ENCODE data around the gene SAMD11. TPM values are rescaled to one million over a fixed set of nuclear protein-coding genes. Genes with fewer than 3 reads are reported as not detected.

The SAMD11 gene
- total RNA-seq, 2 experiments from 2014 or later: not detected

DNA sequence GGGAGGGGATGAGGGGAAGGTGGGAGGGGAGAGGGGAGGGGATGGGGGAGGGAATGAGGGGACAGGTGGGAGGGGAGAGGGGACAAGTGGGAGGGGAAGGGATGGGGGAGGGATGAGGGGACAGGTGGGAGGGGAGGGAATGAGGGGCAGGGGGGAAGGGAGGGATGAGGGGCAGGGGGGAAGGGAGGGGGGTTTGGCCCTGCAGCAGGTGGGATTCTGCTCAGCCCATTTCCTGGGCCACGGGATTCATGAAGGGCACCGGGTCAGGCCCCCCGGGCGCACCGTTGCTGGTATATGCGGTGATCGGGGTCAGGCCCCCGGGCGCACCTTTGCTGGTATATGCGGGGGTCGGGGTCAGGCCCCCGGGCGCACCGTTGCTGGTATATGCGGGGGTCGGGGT lies 15.1 kb upstream of the SAMD11 start:
- TF ChIP-seq, protein P1, sequence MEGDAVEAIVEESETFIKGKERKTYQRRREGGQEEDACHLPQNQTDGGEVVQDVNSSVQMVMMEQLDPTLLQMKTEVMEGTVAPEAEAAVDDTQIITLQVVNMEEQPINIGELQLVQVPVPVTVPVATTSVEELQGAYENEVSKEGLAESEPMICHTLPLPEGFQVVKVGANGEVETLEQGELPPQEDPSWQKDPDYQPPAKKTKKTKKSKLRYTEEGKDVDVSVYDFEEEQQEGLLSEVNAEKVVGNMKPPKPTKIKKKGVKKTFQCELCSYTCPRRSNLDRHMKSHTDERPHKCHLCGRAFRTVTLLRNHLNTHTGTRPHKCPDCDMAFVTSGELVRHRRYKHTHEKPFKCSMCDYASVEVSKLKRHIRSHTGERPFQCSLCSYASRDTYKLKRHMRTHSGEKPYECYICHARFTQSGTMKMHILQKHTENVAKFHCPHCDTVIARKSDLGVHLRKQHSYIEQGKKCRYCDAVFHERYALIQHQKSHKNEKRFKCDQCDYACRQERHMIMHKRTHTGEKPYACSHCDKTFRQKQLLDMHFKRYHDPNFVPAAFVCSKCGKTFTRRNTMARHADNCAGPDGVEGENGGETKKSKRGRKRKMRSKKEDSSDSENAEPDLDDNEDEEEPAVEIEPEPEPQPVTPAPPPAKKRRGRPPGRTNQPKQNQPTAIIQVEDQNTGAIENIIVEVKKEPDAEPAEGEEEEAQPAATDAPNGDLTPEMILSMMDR (IDR thresholded peaks at IDR 0.05): no peak
- H3K4me3 ChIP-seq (ENCODE audit: low read length): no peak overlapping the region
- H3K27ac ChIP-seq (ENCODE audit: low read depth in 1 of 2, low read length in 2 of 2): no peak overlapping the region
- no peaks in the 10 kb centered on the region for H3K36me3 ChIP-seq (ENCODE audit: insufficient read depth, low read length)
- H3K4me1 ChIP-seq (ENCODE audit: insufficient read depth, low read length): peaks cover 18% of the 10 kb centered on the region
- H3K27me3 Mint-ChIP-seq: peaks cover 58% of the 10 kb centered on the region
- peaks cover 14% of the 10 kb centered on the region for H3K4me1 Mint-ChIP-seq (ENCODE audit: low read depth)
- CTCF ChIA-PET: no interaction called here
- intact Hi-C loops (cut with DNase I, micrococcal nuclease): loop anchor here in 1 of 2 experiments (5.0 to 10.0 kb wide), 2 partner anchors 49 to 156 kb away; partner anchors contain the start of gene NOC2L
- POLR2A ChIA-PET: no interaction called here
- no peak overlapping the region for H3K27ac Mint-ChIP-seq
- H3K27me3 ChIP-seq (ENCODE audit: control insufficient read depth in 1 of 2, insufficient read depth in 2 of 2, low read length in 2 of 2): peaks cover 27 to 48% of the 10 kb centered on the region in 2 experiments
- no peak overlapping the region for H3K4me3 Mint-ChIP-seq
- no peaks in the 10 kb centered on the region for H3K9me3 Mint-ChIP-seq
- DNase-seq (no peak), ATAC-seq (ENCODE audit: poor library complexity) (no peak)
- H3K36me3 Mint-ChIP-seq (ENCODE audit: low read depth): no peaks in the 10 kb centered on the region
- H3K9me3 ChIP-seq (ENCODE audit: control insufficient read depth in 1 of 2, insufficient read depth in 1 of 2, low read length in 2 of 2): peaks cover 0 to 15% of the 10 kb centered on the region in 2 experiments

DNA sequence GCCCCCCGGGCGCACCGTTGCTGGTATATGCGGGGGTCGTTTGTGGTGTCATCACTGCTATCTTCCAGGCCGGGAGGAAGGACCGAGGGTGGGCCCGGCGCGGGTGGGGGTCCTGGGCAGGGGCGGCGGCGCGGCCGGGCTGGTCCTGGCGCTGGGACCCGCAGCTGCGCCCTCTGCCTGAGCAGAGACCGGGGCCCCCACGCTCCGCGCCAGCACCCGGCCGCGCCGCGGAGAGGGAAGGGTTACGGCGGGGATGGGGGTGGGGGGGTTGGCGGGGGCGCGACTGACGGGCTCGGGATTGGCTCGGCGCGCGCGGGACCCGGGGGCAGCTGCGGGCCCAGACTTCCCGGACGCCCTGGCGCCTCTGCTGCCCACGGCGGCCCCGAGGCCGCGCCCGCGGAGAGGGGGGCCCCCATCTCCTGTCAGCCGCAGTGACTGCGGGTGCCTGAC lies 13.8 kb upstream of the SAMD11 start:
- H3K4me3 ChIP-seq (ENCODE audit: low read length): no peak overlapping the region
- DNase-seq (peak in 1 of 14 experiments; percentile 19), ATAC-seq (ENCODE audit: poor library complexity) (no peak)
- Mint-ChIP-seq H3K9me3 (no peaks in the 10 kb centered on the region), H3K4me1 (ENCODE audit: low read depth) (peaks cover 14% of the 10 kb centered on the region), H3K27me3 (peaks cover 54% of the 10 kb centered on the region), H3K4me3 (no peak overlapping the region), H3K36me3 (ENCODE audit: low read depth) (no peaks in the 10 kb centered on the region), H3K27ac (no peak overlapping the region)
- H3K9me3 ChIP-seq (ENCODE audit: control insufficient read depth in 1 of 2, insufficient read depth in 1 of 2, low read length in 2 of 2): peaks cover 0 to 15% of the 10 kb centered on the region in 2 experiments
- CTCF ChIA-PET: no interaction called here
- POLR2A ChIA-PET: no interaction called here
- H3K36me3 ChIP-seq (ENCODE audit: insufficient read depth, low read length): no peaks in the 10 kb centered on the region
- H3K4me1 ChIP-seq (ENCODE audit: insufficient read depth, low read length): peaks cover 13% of the 10 kb centered on the region
- H3K27me3 ChIP-seq (ENCODE audit: control insufficient read depth in 1 of 2, insufficient read depth in 2 of 2, low read length in 2 of 2): peaks cover 30 to 48% of the 10 kb centered on the region in 2 experiments
- no peak overlapping the region for H3K27ac ChIP-seq (ENCODE audit: low read depth in 1 of 2, low read length in 2 of 2)
- TF ChIP-seq, protein P1 (IDR thresholded peaks at IDR 0.05): no peak
- intact Hi-C loops (cut with DNase I, micrococcal nuclease): loop anchor here in 1 of 2 experiments (5.0 to 10.0 kb wide), 2 partner anchors 47 to 155 kb away; partner anchors contain the start of gene NOC2L

DNA sequence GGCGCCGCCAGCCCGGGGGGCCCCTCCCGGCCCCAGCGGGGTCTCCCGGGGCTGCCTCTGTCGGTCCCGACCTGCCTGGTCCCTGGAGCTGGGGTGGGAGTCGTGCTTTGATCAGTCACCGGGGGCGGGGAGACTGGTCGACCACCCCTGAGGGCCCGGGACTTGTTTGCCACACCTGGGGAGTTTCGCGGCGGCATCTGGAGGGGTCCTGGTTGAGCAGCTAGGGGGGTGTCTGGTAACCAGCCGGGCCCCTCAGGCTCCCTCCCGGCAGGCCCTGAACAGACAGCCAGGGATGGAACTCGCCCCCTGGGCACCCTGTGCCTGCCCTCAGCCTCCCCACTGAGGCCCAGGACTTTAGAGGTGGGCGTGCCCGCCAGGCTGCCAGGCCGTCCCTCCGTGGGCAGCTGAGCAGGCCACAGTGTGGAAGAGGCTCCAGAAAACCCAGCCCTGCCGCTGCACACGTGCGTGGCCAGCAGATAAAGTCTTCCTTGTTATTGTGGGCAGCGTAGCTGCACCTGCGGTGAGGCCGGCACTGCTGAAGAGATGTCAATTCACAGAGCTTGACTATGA lies 13.3 kb upstream of the SAMD11 start:
- Histone ChIP-seq H3K27ac (ENCODE audit: low read depth in 1 of 2, low read length in 2 of 2) (no peak overlapping the region), H3K4me3 (ENCODE audit: low read length) (no peak overlapping the region), H3K4me1 (ENCODE audit: insufficient read depth, low read length) (peaks cover 8% of the 10 kb centered on the region), H3K27me3 (ENCODE audit: control insufficient read depth in 1 of 2, insufficient read depth in 2 of 2, low read length in 2 of 2) (peaks cover 26 to 44% of the 10 kb centered on the region in 2 experiments), H3K36me3 (ENCODE audit: insufficient read depth, low read length) (no peaks in the 10 kb centered on the region), H3K9me3 (ENCODE audit: control insufficient read depth in 1 of 2, insufficient read depth in 1 of 2, low read length in 2 of 2) (peaks cover 0 to 10% of the 10 kb centered on the region in 2 experiments)
- ATAC-seq (ENCODE audit: poor library complexity) (no peak), DNase-seq (peak in 2 of 14 experiments; percentile 0 to 30)
- POLR2A ChIA-PET: no interaction called here
- TF ChIP-seq, protein P1 (IDR thresholded peaks at IDR 0.05): no peak
- Mint-ChIP-seq H3K4me3 (no peak overlapping the region), H3K4me1 (ENCODE audit: low read depth) (peaks cover 10% of the 10 kb centered on the region), H3K27ac (no peak overlapping the region), H3K9me3 (no peaks in the 10 kb centered on the region), H3K36me3 (ENCODE audit: low read depth) (no peaks in the 10 kb centered on the region), H3K27me3 (peaks cover 49% of the 10 kb centered on the region)
- CTCF ChIA-PET: no interaction called here
- intact Hi-C loops (cut with DNase I, micrococcal nuclease): no loop called here
